Endothelial cell of umbilical vein (primary cell): ENCODE data around the gene ST6GALNAC6. TPM values are rescaled to one million over a fixed set of nuclear protein-coding genes. Genes with fewer than 3 reads are reported as not detected.

ENCODE experiments used
- BruUV-seq: library from RNA; stranded (reverse); fragments of 400-500 nt; replicated peaks from 2 replicates; lab custom pipeline; 2021; lab: Mats Ljungman, UMichigan
- CTCF ChIA-PET: fragments of 300-600, 350-600 bp; sonication (Branson Sonifier 250); formaldehyde crosslinking; loops from one replicate; lab custom pipeline; 2021; ENCODE audit warnings: antibody characterized with exemption, inconsistent platforms; lab: Charles Lee
- POLR2A ChIA-PET: fragments of 300-600, 350-600 bp; sonication (Branson Sonifier 250); formaldehyde crosslinking; loops from one replicate; lab custom pipeline; 2021; ENCODE audit warnings: antibody characterized with exemption, inconsistent platforms; lab: Charles Lee
- DNase-seq: peaks from one replicate; pipeline ENCODE4 v3.0.0-alpha.2; 2011; ENCODE audit warnings: low read depth, low spot score
- FAIRE-seq: peaks from 2 replicates; lab custom pipeline; 2011; peaks lifted over from hg19 to GRCh38; lab: Jason Lieb, UNC
- H2AFZ ChIP-seq: 2 replicates; pipeline ENCODE4 v1.6.0; 2012; ENCODE audit warnings: low read depth, low read length, control low read depth, inconsistent platforms
- H3K27ac ChIP-seq: 2 replicates; pipeline ENCODE4 v1.5.1; 2011; ENCODE audit warnings: low read depth, mild to moderate bottlenecking, control low read depth, low read length, moderate library complexity; ENCODE audit not compliant: insufficient read depth
- H3K27me3 ChIP-seq, 2 experiments: 2 replicates each; pipeline versions ENCODE4 v1.6.0 to v1.6.1; 2011; ENCODE audit warnings: low read length in 2 of 2, mixed read lengths in 1 of 2; ENCODE audit not compliant: control insufficient read depth in 2 of 2, insufficient read depth in 2 of 2
- H3K36me3 ChIP-seq, 2 experiments: 2 replicates in 1 of 2; 3 replicates in 1 of 2; pipeline ENCODE4 v1.5.1; 2011; ENCODE audit warnings: low read length in 2 of 2, mild to moderate bottlenecking in 1 of 2, moderate library complexity in 1 of 2; ENCODE audit not compliant: control insufficient read depth in 2 of 2, insufficient read depth in 2 of 2; ENCODE audit errors: extremely low read depth in 1 of 2
- H3K4me1 ChIP-seq: 3 replicates; pipeline ENCODE4 v1.5.1; 2011; ENCODE audit warnings: mild to moderate bottlenecking, low read length; ENCODE audit not compliant: control insufficient read depth, insufficient read depth; ENCODE audit errors: extremely low read depth
- H3K4me2 ChIP-seq: 2 replicates; pipeline ENCODE4 v1.6.1; 2011; ENCODE audit warnings: low read length, control low read depth, mixed read lengths; ENCODE audit not compliant: insufficient read depth
- H3K4me3 ChIP-seq, 3 experiments: fragments of 200-600 bp in 1 of 3; sonication (generic), shearing (Covaris generic) in 1 of 3; replicated peaks in 1 of 3; 2 replicates each; pipeline ENCODE4 v1.5.1; 2011 to 2016; ENCODE audit warnings: control low read depth in 3 of 3, low read length in 3 of 3, mild to moderate bottlenecking in 2 of 3, inconsistent platforms in 1 of 3, low read depth in 1 of 3, moderate library complexity in 1 of 3; ENCODE audit not compliant: insufficient read depth in 1 of 3
- H3K79me2 ChIP-seq: 2 replicates; pipeline ENCODE4 v1.6.0; 2012; ENCODE audit warnings: low read length, inconsistent platforms; ENCODE audit not compliant: control insufficient read depth, insufficient read depth
- H3K9ac ChIP-seq: replicated peaks from 2 replicates; pipeline ENCODE3; 2011; ENCODE audit warnings: low read length, control low read depth; ENCODE audit not compliant: insufficient read depth; ENCODE audit errors: extremely low read depth
- H3K9me1 ChIP-seq: replicated peaks from 3 replicates; pipeline ENCODE4 v1.6.0; 2011; ENCODE audit warnings: mild to moderate bottlenecking, low read length; ENCODE audit not compliant: control insufficient read depth, insufficient read depth; ENCODE audit errors: extremely low read depth
- H3K9me3 ChIP-seq: replicated peaks from 2 replicates; pipeline ENCODE4 v1.5.1; 2012; ENCODE audit warnings: low read length, inconsistent platforms; ENCODE audit not compliant: control insufficient read depth, insufficient read depth
- H4K20me1 ChIP-seq: replicated peaks from 2 replicates; pipeline ENCODE3; 2011; ENCODE audit warnings: mild to moderate bottlenecking, low read length; ENCODE audit not compliant: control insufficient read depth, insufficient read depth; ENCODE audit errors: extremely low read depth
- CTCF ChIP-seq, 2 donors: IDR thresholded peaks; 1 replicate in 1 of 2; 2 replicates in 1 of 2; pipeline ENCODE4 v1.5.1; 2011; ENCODE audit warnings: low read length in 2 of 2, mild to moderate bottlenecking in 2 of 2, moderate library complexity in 2 of 2, control low read depth in 1 of 2, inconsistent platforms in 1 of 2, low read depth in 1 of 2; ENCODE audit not compliant: insufficient read depth in 1 of 2; ENCODE audit errors: extremely low read depth in 1 of 2
- GATA2 ChIP-seq: IDR thresholded peaks from 2 replicates; pipeline ENCODE4 v1.7.0; 2011; ENCODE audit warnings: low read depth, mild to moderate bottlenecking, moderate library complexity, mixed read lengths, low read length; ENCODE audit not compliant: insufficient read length, insufficient read depth
- JUN ChIP-seq: IDR thresholded peaks from 2 replicates; pipeline ENCODE4 v1.6.1; 2011; ENCODE audit warnings: borderline replicate concordance, low read depth; ENCODE audit not compliant: insufficient read length, insufficient read depth
- MAX ChIP-seq: IDR thresholded peaks from 2 replicates; pipeline ENCODE4 v1.6.1; 2011; ENCODE audit not compliant: insufficient read depth, insufficient read length
- POLR2A ChIP-seq: IDR thresholded peaks from 2 replicates; pipeline ENCODE4 v1.6.1; 2012; ENCODE audit warnings: low read depth, mild to moderate bottlenecking, control low read depth, low read length
- POLR2AphosphoS5 ChIP-seq: IDR thresholded peaks from 2 replicates; pipeline ENCODE4 v1.6.1; 2012; ENCODE audit warnings: low read depth, mild to moderate bottlenecking, control low read depth, low read length, moderate library complexity; ENCODE audit not compliant: insufficient read depth
- dilution Hi-C: fragments of 300-500 bp; cut with MboI; formaldehyde crosslinking; loops from one replicate; pipeline ENCODE4 v1.15.0; 2019; ENCODE audit warnings: low sequenced_read_pairs; ENCODE audit not compliant: extremely low pct_ligation_motif_present
- intact Hi-C: fragments of 100-400 bp; cut with micrococcal nuclease; formaldehyde crosslinking; loops from one replicate; pipeline ENCODE4 v1.10.0; 2022
- polyA plus RNA-seq, 4 experiments: library from polyadenylated mRNA; depleted of rRNA in 3 of 4; stranded (reverse) in 3 of 4; unstranded in 1 of 4; fragments of >200 nt; gene quantifications; 2 replicates each; pipeline versions ENCODE4 v1.2.1 to v1.2.3, GENCODE V29; 2011 to 2012; ENCODE audit warnings: missing spikeins in 1 of 4
- total RNA-seq: library from RNA; stranded (reverse); gene quantifications from 2 replicates; pipeline ENCODE4 v1.2.3, GENCODE V29; 2021

ST6GALNAC6 gene
- total and polyA plus RNA-seq, 2 donors (not counting 3 experiments of a cell fraction or from before 2014, with no cell fraction given) = 43.0 to 78.9 TPM

- TSS peak; percentile 67 for BruUV-seq
- Histone ChIP-seq H4K20me1 (no peaks in the 10 kb centered on the region), H2AFZ (no peak within 1 kb of the TSS), H3K36me3 (peaks cover 10 to 20% of the 10 kb centered on the region in 2 experiments), H3K4me1 (peaks cover 38% of the 10 kb centered on the region), H3K27me3 (no peaks in the 10 kb centered on the region), H3K4me3 (peak within 1 kb of the TSS; percentile 81 to 99 (median 97)), H3K4me2 (peak within 1 kb of the TSS; percentile 91), H3K79me2 (peaks cover 56% of the 10 kb centered on the region), H3K9me3 (no peaks in the 10 kb centered on the region), H3K9ac (peak within 1 kb of the TSS; percentile 94), H3K9me1 (no peaks in the 10 kb centered on the region), H3K27ac (peak within 1 kb of the TSS; percentile 82)
- ChIA-PET CTCF (interaction anchor here (0.6 to 6.3 kb wide), 18 partner anchors 9 to 286 kb away, joined by 3 to 101 read pairs (median 4); partner anchors contain the start of gene CDK9), POLR2A (interaction anchor here (0.6 to 4.1 kb wide), 4 partner anchors 10 to 184 kb away, joined by 4 to 14 read pairs (median 8); no protein-coding TSS in a partner anchor)
- peak; percentile 63 for DNase-seq
- intact Hi-C loops (loop anchor here (1.0 to 2.0 kb wide), 3 partner anchors 9 to 51 kb away; partner anchors contain the start of gene FPGS), dilution Hi-C loops (no loop called here)
- TF ChIP-seq GATA2 = no peak
- peak; percentile 98 for TF ChIP-seq POLR2AphosphoS5
- no peak for TF ChIP-seq JUN
- peak; percentile 64 for TF ChIP-seq MAX
- peak; percentile 98 for TF ChIP-seq POLR2A
- peak in 1 of 2 donors; percentile 26 for TF ChIP-seq CTCF (IDR thresholded peaks at IDR 0.05; ENCODE audit: extremely low read depth in 1 of 2, insufficient read depth in 1 of 2, low read depth in 1 of 2, low read length in 2 of 2)
- FAIRE-seq = peak; percentile 97
Observed at GRCh38 chr9:127854184-127854806, 45.1 kb downstream of the ST6GALNAC6 start, which contains the start of gene ENG. TSS of gene ENG (minus strand) at chr9:127854658. CDS start at chr9:127854355, 303 bp downstream.
